ENCODE measurements around the gene ETFA.

ETFA gene

GRCh38 chr15:76215634-76216033 lies 95.6 kb downstream of the ETFA start:
- TF ChIP-seq, protein P1, sequence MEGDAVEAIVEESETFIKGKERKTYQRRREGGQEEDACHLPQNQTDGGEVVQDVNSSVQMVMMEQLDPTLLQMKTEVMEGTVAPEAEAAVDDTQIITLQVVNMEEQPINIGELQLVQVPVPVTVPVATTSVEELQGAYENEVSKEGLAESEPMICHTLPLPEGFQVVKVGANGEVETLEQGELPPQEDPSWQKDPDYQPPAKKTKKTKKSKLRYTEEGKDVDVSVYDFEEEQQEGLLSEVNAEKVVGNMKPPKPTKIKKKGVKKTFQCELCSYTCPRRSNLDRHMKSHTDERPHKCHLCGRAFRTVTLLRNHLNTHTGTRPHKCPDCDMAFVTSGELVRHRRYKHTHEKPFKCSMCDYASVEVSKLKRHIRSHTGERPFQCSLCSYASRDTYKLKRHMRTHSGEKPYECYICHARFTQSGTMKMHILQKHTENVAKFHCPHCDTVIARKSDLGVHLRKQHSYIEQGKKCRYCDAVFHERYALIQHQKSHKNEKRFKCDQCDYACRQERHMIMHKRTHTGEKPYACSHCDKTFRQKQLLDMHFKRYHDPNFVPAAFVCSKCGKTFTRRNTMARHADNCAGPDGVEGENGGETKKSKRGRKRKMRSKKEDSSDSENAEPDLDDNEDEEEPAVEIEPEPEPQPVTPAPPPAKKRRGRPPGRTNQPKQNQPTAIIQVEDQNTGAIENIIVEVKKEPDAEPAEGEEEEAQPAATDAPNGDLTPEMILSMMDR (IDR thresholded peaks at IDR 0.05; ENCODE audit: insufficient read depth, low read length, missing control alignments) = no peak
- H3K4me3 ChIP-seq (ENCODE audit: low read depth, low read length) = no peak overlapping the region
- DNase-seq (ENCODE audit: low read depth, low spot score) = no peak
- ChIA-PET POLR2A (no interaction called here), CTCF (interaction anchor here (1.1 to 2.9 kb wide), 3 partner anchors 12 to 65 kb away, joined by 3 to 12 read pairs (median 3); no protein-coding TSS in a partner anchor)

- CTCF ChIA-PET = interaction anchor here (1.5 to 1.7 kb wide), 2 partner anchors 10 to 19 kb away, joined by 4 read pairs; no protein-coding TSS in a partner anchor
- POLR2A ChIA-PET = no interaction called here
- no peak overlapping the region for H3K4me3 ChIP-seq (ENCODE audit: low read depth, low read length)
- TF ChIP-seq, protein P1 (IDR thresholded peaks at IDR 0.05; ENCODE audit: insufficient read depth, low read length, missing control alignments) = no peak
- no peak for DNase-seq (ENCODE audit: low read depth, low spot score)
These were observed 101.3 kb downstream of the ETFA start for GRCh38 chr15:76209942-76210341.

- CTCF ChIA-PET = interaction anchor here (0.7 to 1.7 kb wide), 3 partner anchors 9 to 56 kb away, joined by 3 to 4 read pairs (median 4); no protein-coding TSS in a partner anchor
- no peak overlapping the region for H3K4me3 ChIP-seq (ENCODE audit: low read depth, low read length)
- TF ChIP-seq, protein P1 (IDR thresholded peaks at IDR 0.05; ENCODE audit: insufficient read depth, low read length, missing control alignments) = no peak
- no peak for DNase-seq (ENCODE audit: low read depth, low spot score)
- POLR2A ChIA-PET = no interaction called here
These were observed 101.7 kb downstream of the ETFA start for GRCh38 chr15:76209523-76209922.

GRCh38 chr15:76208786-76209424 lies 102.4 kb downstream of the ETFA start:
- POLR2A ChIA-PET = no interaction called here
- TF ChIP-seq, protein P1 (IDR thresholded peaks at IDR 0.05; ENCODE audit: insufficient read depth, low read length, missing control alignments) = no peak
- CTCF ChIA-PET = interaction anchor here (0.7 to 1.7 kb wide), 3 partner anchors 9 to 55 kb away, joined by 3 to 4 read pairs (median 4); no protein-coding TSS in a partner anchor
- DNase-seq (ENCODE audit: low read depth, low spot score) = no peak
- no peak overlapping the region for H3K4me3 ChIP-seq (ENCODE audit: low read depth, low read length)

- TF ChIP-seq, protein P1 (IDR thresholded peaks at IDR 0.05; ENCODE audit: insufficient read depth, low read length, missing control alignments) = no peak
- H3K4me3 ChIP-seq (ENCODE audit: low read depth, low read length) = no peak overlapping the region
- DNase-seq (ENCODE audit: low read depth, low spot score) = no peak
- ChIA-PET POLR2A (no interaction called here), CTCF (interaction anchor here (1.5 to 1.7 kb wide), 2 partner anchors 8 to 17 kb away, joined by 4 read pairs; no protein-coding TSS in a partner anchor)
These were observed 103.0 kb downstream of the ETFA start for GRCh38 chr15:76208084-76208785.

DNA sequence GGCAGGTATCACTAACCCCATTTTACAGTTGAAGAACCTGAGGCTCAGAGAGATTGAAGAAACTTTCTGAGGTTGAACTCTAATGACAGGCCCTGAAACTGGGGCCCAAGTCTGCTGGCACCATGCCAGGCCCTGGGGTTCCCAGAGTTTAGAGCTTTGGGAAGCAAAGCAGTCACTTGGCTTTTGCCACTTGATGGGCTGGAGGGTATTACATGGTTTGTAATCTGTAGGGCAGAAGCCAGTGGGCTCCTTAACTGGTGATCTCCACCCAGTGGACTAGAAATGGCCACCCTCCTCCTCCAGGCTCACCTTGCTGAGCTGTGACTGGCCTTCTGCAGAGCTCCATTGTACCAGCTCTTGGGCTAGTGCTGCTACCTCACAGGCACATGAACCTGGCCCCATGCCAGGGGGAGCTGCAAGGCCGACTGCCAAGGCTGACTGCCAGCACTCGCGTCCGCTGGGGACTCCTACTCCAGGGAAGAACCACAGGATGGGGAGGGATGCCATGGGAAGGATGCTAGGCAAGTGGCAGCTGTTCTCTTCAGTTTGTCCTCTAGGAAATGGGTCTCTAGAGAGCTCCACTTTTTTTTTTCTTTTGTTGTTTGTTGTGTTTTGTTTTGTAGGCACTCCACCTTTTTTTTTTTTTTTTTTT lies 104.8 kb downstream of the ETFA start:
- no peak for DNase-seq (ENCODE audit: low read depth, low spot score)
- CTCF ChIA-PET = interaction anchor here (1.4 to 1.9 kb wide), 3 partner anchors 15 to 67 kb away, joined by 3 to 10 read pairs (median 4); no protein-coding TSS in a partner anchor

More for the DNA sequence above, 104.8 kb downstream of the ETFA start:
- POLR2A ChIA-PET = no interaction called here
- TF ChIP-seq, protein P1 (IDR thresholded peaks at IDR 0.05; ENCODE audit: insufficient read depth, low read length, missing control alignments) = no peak
- H3K4me3 ChIP-seq (ENCODE audit: low read depth, low read length) = no peak overlapping the region
